Mammary epithelial cell (primary cell): Measurements from ENCODE around the gene TJP1.

ENCODE experiments used
- CTCF ChIP-seq, 2 donors: IDR thresholded peaks in 1 of 2; conservative IDR thresholded peaks in 1 of 2; 2 replicates each; pipeline ENCODE4 v1.5.1; 2011 to 2012; ENCODE audit warnings: inconsistent platforms in 2 of 2, low read length in 2 of 2, mild to moderate bottlenecking in 2 of 2, control low read depth in 1 of 2, low read depth in 1 of 2; ENCODE audit not compliant: insufficient read depth in 1 of 2; ENCODE audit errors: extremely low read depth in 1 of 2
- EZH2 ChIP-seq: IDR thresholded peaks from 2 replicates; pipeline ENCODE4 v1.6.1; 2012; ENCODE audit warnings: low read length, inconsistent platforms, borderline replicate concordance

- TF ChIP-seq CTCF (conservative IDR thresholded peaks at IDR 0.05 in 1 of 2, IDR thresholded peaks at IDR 0.05 in 1 of 2; ENCODE audit: extremely low read depth in 1 of 2, insufficient read depth in 1 of 2, low read depth in 1 of 2, low read length in 2 of 2) (no peak), EZH2 (no peak)
Observed at GRCh38 chr15:29840054-29840453, 17.8 kb upstream of the TJP1 start.
